HEK293 (cell line): ENCODE data around the gene SLC66A2.
A peak's percentile ranks its signal among the peaks of the same experiment; 100 is the strongest.

ENCODE experiments used
- CTCF ChIA-PET: fragments of 350-600 bp; formaldehyde crosslinking; extraction: SDS; loops from one replicate; lab custom pipeline; 2021; ENCODE audit warnings: antibody characterized with exemption; lab: Yijun Ruan, JAX
- POLR2A ChIA-PET: fragments of 300-600 bp; formaldehyde crosslinking; extraction: SDS; loops from one replicate; lab custom pipeline; 2020; ENCODE audit warnings: antibody characterized with exemption, inconsistent platforms; lab: Yijun Ruan, JAX
- H3K27ac ChIP-seq: fragments of 200-500 bp; sonication (Bioruptor generic); 2 replicates; pipeline ENCODE4 v1.5.1; 2014; ENCODE audit warnings: low read depth, low read length, control low read depth, inconsistent platforms; ENCODE audit errors: extremely low read depth
- H3K36me3 ChIP-seq, 2 experiments: fragments of 200-500 bp in 1 of 2; sonication (Bioruptor generic) in 1 of 2; 1 replicate in 1 of 2; 2 replicates in 1 of 2; pipeline ENCODE4 v1.5.1; 2014 to 2017; ENCODE audit warnings: inconsistent platforms in 2 of 2, low read length in 2 of 2; ENCODE audit not compliant: control insufficient read depth in 2 of 2, insufficient read depth in 1 of 2
- H3K4me1 ChIP-seq: fragments of 200-500 bp; sonication (Bioruptor generic); 2 replicates; pipeline ENCODE4 v1.5.1; 2014; ENCODE audit warnings: mild to moderate bottlenecking, low read length, inconsistent platforms; ENCODE audit not compliant: control insufficient read depth, insufficient read depth
- H3K4me3 ChIP-seq: 2 replicates; pipeline ENCODE4 v1.5.1; 2011; ENCODE audit warnings: low read depth, mild to moderate bottlenecking, control low read depth, low read length, moderate library complexity
- H3K9me3 ChIP-seq: fragments of 200-500 bp; sonication (Bioruptor generic); 2 replicates; pipeline ENCODE4 v1.5.1; 2014; ENCODE audit warnings: low read depth, low read length, inconsistent platforms; ENCODE audit not compliant: control insufficient read depth, insufficient read depth
- KLF1 ChIP-seq: fragments of 450-650 bp; formaldehyde crosslinking; IDR thresholded peaks from 2 replicates; pipeline ENCODE4 v1.5.1; 2016; ENCODE audit warnings: missing biosample characterization, missing genetic modification characterization
- KLF10 ChIP-seq: fragments of 450-650 bp; IDR thresholded peaks from 2 replicates; pipeline ENCODE4 v1.5.1; 2018; ENCODE audit warnings: missing biosample characterization, mild to moderate bottlenecking, missing genetic modification characterization
- KLF7 ChIP-seq: fragments of 450-650 bp; formaldehyde crosslinking; IDR thresholded peaks from 2 replicates; pipeline ENCODE4 v1.5.1; 2016; ENCODE audit warnings: missing biosample characterization, missing genetic modification characterization, borderline replicate concordance
- PRDM1 ChIP-seq: fragments of 450-650 bp; formaldehyde crosslinking; IDR thresholded peaks from 2 replicates; pipeline ENCODE4; 2016; ENCODE audit warnings: missing biosample characterization, missing genetic modification characterization
- TSHZ1 ChIP-seq: fragments of 450-650 bp; formaldehyde crosslinking; IDR thresholded peaks from 2 replicates; pipeline ENCODE4 v1.5.1; 2016; ENCODE audit warnings: missing biosample characterization, missing genetic modification characterization, borderline replicate concordance
- ZBTB1 ChIP-seq: fragments of 450-650 bp; formaldehyde crosslinking; IDR thresholded peaks from 2 replicates; pipeline ENCODE4 v1.5.1; 2016; ENCODE audit warnings: missing biosample characterization, missing genetic modification characterization
- ZBTB7A ChIP-seq: fragments of 450-650 bp; formaldehyde crosslinking; IDR thresholded peaks from 2 replicates; pipeline ENCODE4 v1.5.1; 2016; ENCODE audit warnings: low read depth, missing biosample characterization, missing genetic modification characterization
- ZFP41 ChIP-seq: fragments of 450-650 bp; formaldehyde crosslinking; IDR thresholded peaks from 2 replicates; pipeline ENCODE4 v1.5.1; 2016; ENCODE audit warnings: missing biosample characterization, missing genetic modification characterization, borderline replicate concordance
- ZNF121 ChIP-seq: fragments of 450-650 bp; formaldehyde crosslinking; IDR thresholded peaks from 2 replicates; pipeline ENCODE4 v1.5.1; 2016; ENCODE audit warnings: missing biosample characterization, missing genetic modification characterization
- ZNF133 ChIP-seq: fragments of 450-650 bp; formaldehyde crosslinking; IDR thresholded peaks from 2 replicates; pipeline ENCODE4 v1.5.1; 2016; ENCODE audit warnings: missing biosample characterization, missing genetic modification characterization
- ZNF146 ChIP-seq: fragments of 450-650 bp; formaldehyde crosslinking; IDR thresholded peaks from 2 replicates; pipeline ENCODE4 v1.5.1; 2016; ENCODE audit warnings: missing biosample characterization, missing genetic modification characterization
- ZNF155 ChIP-seq: fragments of 450-650 bp; formaldehyde crosslinking; IDR thresholded peaks from 2 replicates; pipeline ENCODE4 v1.5.1; 2016; ENCODE audit warnings: missing biosample characterization, missing genetic modification characterization
- ZNF157 ChIP-seq: fragments of 450-650 bp; formaldehyde crosslinking; IDR thresholded peaks from 2 replicates; pipeline ENCODE4 v1.5.1; 2016; ENCODE audit warnings: missing biosample characterization, missing genetic modification characterization
- ZNF169 ChIP-seq: fragments of 450-650 bp; formaldehyde crosslinking; IDR thresholded peaks from 2 replicates; pipeline ENCODE4 v1.5.1; 2016; ENCODE audit warnings: missing biosample characterization, missing genetic modification characterization
- ZNF184 ChIP-seq: fragments of 450-650 bp; IDR thresholded peaks from 2 replicates; pipeline ENCODE4 v1.5.1; 2018; ENCODE audit warnings: missing biosample characterization, mild to moderate bottlenecking, missing genetic modification characterization
- ZNF19 ChIP-seq: fragments of 450-650 bp; formaldehyde crosslinking; IDR thresholded peaks from 2 replicates; pipeline ENCODE4; 2016; ENCODE audit warnings: missing biosample characterization, missing genetic modification characterization, low read depth
- ZNF2 ChIP-seq: fragments of 450-650 bp; formaldehyde crosslinking; IDR thresholded peaks from 2 replicates; pipeline ENCODE4 v1.5.1; 2016; ENCODE audit warnings: missing biosample characterization, missing genetic modification characterization
- ZNF23 ChIP-seq: fragments of 450-650 bp; formaldehyde crosslinking; IDR thresholded peaks from 2 replicates; pipeline ENCODE4 v1.5.1; 2016; ENCODE audit warnings: missing biosample characterization, missing genetic modification characterization, borderline replicate concordance
- ZNF302 ChIP-seq: fragments of 450-650 bp; formaldehyde crosslinking; IDR thresholded peaks from 2 replicates; pipeline ENCODE4 v1.5.1; 2016; ENCODE audit warnings: missing biosample characterization, missing genetic modification characterization, low read depth
- ZNF311 ChIP-seq: fragments of 450-650 bp; formaldehyde crosslinking; IDR thresholded peaks from 2 replicates; pipeline ENCODE4 v1.5.1; 2017; ENCODE audit warnings: missing biosample characterization, missing genetic modification characterization, borderline replicate concordance
- ZNF37A ChIP-seq: fragments of 450-650 bp; IDR thresholded peaks from 2 replicates; pipeline ENCODE4 v1.5.1; 2018; ENCODE audit warnings: missing biosample characterization, missing genetic modification characterization
- ZNF398 ChIP-seq: fragments of 450-650 bp; formaldehyde crosslinking; IDR thresholded peaks from 2 replicates; pipeline ENCODE4 v1.5.1; 2017; ENCODE audit warnings: missing biosample characterization, missing genetic modification characterization
- ZNF404 ChIP-seq: fragments of 450-650 bp; formaldehyde crosslinking; IDR thresholded peaks from 2 replicates; pipeline ENCODE4 v1.5.1; 2017; ENCODE audit warnings: missing biosample characterization, missing genetic modification characterization
- ZNF433 ChIP-seq: fragments of 450-650 bp; formaldehyde crosslinking; IDR thresholded peaks from 2 replicates; pipeline ENCODE4 v1.5.1; 2016; ENCODE audit warnings: missing biosample characterization, missing genetic modification characterization, low read depth
- ZNF48 ChIP-seq: fragments of 450-650 bp; formaldehyde crosslinking; IDR thresholded peaks from 2 replicates; pipeline ENCODE4 v1.5.1; 2016; ENCODE audit warnings: missing biosample characterization, missing genetic modification characterization
- ZNF521 ChIP-seq: fragments of 450-650 bp; formaldehyde crosslinking; IDR thresholded peaks from 2 replicates; pipeline ENCODE4 v1.5.1; 2017; ENCODE audit warnings: missing biosample characterization, mild to moderate bottlenecking, missing genetic modification characterization
- ZNF571 ChIP-seq: fragments of 450-650 bp; formaldehyde crosslinking; IDR thresholded peaks from 2 replicates; pipeline ENCODE4 v1.5.0; 2017; ENCODE audit warnings: missing biosample characterization, missing genetic modification characterization
- ZNF624 ChIP-seq: fragments of 450-650 bp; formaldehyde crosslinking; IDR thresholded peaks from 2 replicates; pipeline ENCODE4 v1.5.1; 2017; ENCODE audit warnings: missing biosample characterization, missing genetic modification characterization
- ZNF658 ChIP-seq: fragments of 450-650 bp; formaldehyde crosslinking; IDR thresholded peaks from 2 replicates; pipeline ENCODE4; 2016; ENCODE audit warnings: missing biosample characterization, missing genetic modification characterization
- ZNF664 ChIP-seq: fragments of 450-650 bp; formaldehyde crosslinking; IDR thresholded peaks from 2 replicates; pipeline ENCODE4 v1.5.1; 2016; ENCODE audit warnings: missing biosample characterization, missing genetic modification characterization
- ZNF670 ChIP-seq: fragments of 450-650 bp; formaldehyde crosslinking; IDR thresholded peaks from 2 replicates; pipeline ENCODE4 v1.5.1; 2016; ENCODE audit warnings: missing biosample characterization, missing genetic modification characterization, low read depth
- ZNF830 ChIP-seq: fragments of 450-650 bp; IDR thresholded peaks from 2 replicates; pipeline ENCODE4 v1.5.0; 2018; ENCODE audit warnings: missing biosample characterization, missing genetic modification characterization, low read depth, mild to moderate bottlenecking, moderate library complexity
- ZNF837 ChIP-seq: fragments of 450-650 bp; formaldehyde crosslinking; IDR thresholded peaks from 2 replicates; pipeline ENCODE4 v1.5.1; 2016; ENCODE audit warnings: missing biosample characterization, missing genetic modification characterization

SLC66A2 gene

GRCh38 chr18:79971986-79972385 lies 20.5 kb upstream of the SLC66A2 start:
- TF ChIP-seq ZNF404 (no peak), ZNF184 (no peak), ZNF48 (tag by site-specific recombination) (no peak), ZNF664 (tag by site-specific recombination) (no peak), ZNF433 (tag by site-specific recombination) (no peak), ZNF830 (no peak), ZNF19 (tag by site-specific recombination) (no peak), ZNF157 (tag by site-specific recombination) (no peak), KLF7 (tag by site-specific recombination) (no peak), ZNF2 (tag by site-specific recombination) (no peak), KLF1 (tag by site-specific recombination) (no peak), PRDM1 (no peak), ZNF37A (no peak), ZNF302 (tag by site-specific recombination) (no peak), ZNF155 (tag by site-specific recombination) (no peak)
- Histone ChIP-seq H3K9me3 (no peaks in the 10 kb centered on the region), H3K4me1 (peaks cover 3% of the 10 kb centered on the region; the same call in 1 of the 2 replicates), H3K27ac (no peak overlapping the region), H3K36me3 (peaks cover 38 to 72% of the 10 kb centered on the region in 2 experiments), H3K4me3 (no peak overlapping the region)
- ChIA-PET CTCF (no interaction called here), POLR2A (no interaction called here)

- Histone ChIP-seq H3K36me3 (peaks cover 35 to 69% of the 10 kb centered on the region in 2 experiments), H3K27ac (no peak overlapping the region), H3K4me3 (no peak overlapping the region), H3K9me3 (no peaks in the 10 kb centered on the region), H3K4me1 (peaks cover 2% of the 10 kb centered on the region; the same call in 1 of the 2 replicates)
- CTCF ChIA-PET = interaction anchor here (0.6 kb wide), 1 partner anchor 14 kb away, joined by 4 read pairs; no protein-coding TSS in a partner anchor
- TF ChIP-seq ZNF658 (no peak), ZNF571 (tag by site-specific recombination) (no peak), ZBTB7A (tag by site-specific recombination) (no peak), ZNF169 (tag by site-specific recombination) (no peak), ZBTB1 (tag by site-specific recombination) (no peak), ZNF837 (tag by site-specific recombination) (no peak), KLF10 (tag by site-specific recombination) (no peak), ZNF670 (no peak), ZNF311 (tag by site-specific recombination) (no peak), ZNF133 (tag by site-specific recombination) (no peak), ZNF398 (tag by site-specific recombination) (no peak), ZNF23 (no peak), ZFP41 (tag by site-specific recombination) (no peak), ZNF121 (tag by site-specific recombination) (peak; percentile 97), TSHZ1 (tag by site-specific recombination) (no peak), ZNF146 (tag by site-specific recombination) (0 out of 2 replicates have a peak, but pooled peaks have one; percentile 0), ZNF521 (tag by site-specific recombination) (no peak), ZNF624 (tag by site-specific recombination) (no peak)
- POLR2A ChIA-PET = no interaction called here
These were observed 19.9 kb upstream of the SLC66A2 start for GRCh38 chr18:79971211-79971952.
